RWPE2 (cell line): ENCODE data around the gene SLC7A7.
A peak's percentile ranks its signal among the peaks of the same experiment; 100 is the strongest.

Experiments
- ATAC-seq: fragments of 200-7000 bp; cut with Tn5 transposase; 3 replicates; pipeline ENCODE4 v1.9.1; 2021; ENCODE audit warnings: low read depth
- DNase-seq: peaks from one replicate; pipeline ENCODE4 v3.0.0-alpha.2; 2020; ENCODE audit warnings: low spot score
- H3K27ac ChIP-seq: fragments of 450-650 bp; 2 replicates; pipeline ENCODE4 v1.5.1; 2017; ENCODE audit warnings: mild to moderate bottlenecking; ENCODE audit not compliant: poor library complexity, severe bottlenecking
- H3K27me3 ChIP-seq: fragments of 250-450 bp; sonication (Bioruptor Pico); 2 replicates; pipeline ENCODE4 v1.5.1; 2021; ENCODE audit warnings: mild to moderate bottlenecking, moderate library complexity; ENCODE audit not compliant: insufficient read depth, poor library complexity, severe bottlenecking
- H3K36me3 ChIP-seq: fragments of 250-450 bp; sonication (Bioruptor Pico); 2 replicates; pipeline ENCODE4 v1.5.1; 2020; ENCODE audit warnings: low read depth, mild to moderate bottlenecking, moderate library complexity
- H3K4me1 ChIP-seq: fragments of 250-450 bp; sonication (Bioruptor Pico); 2 replicates; pipeline ENCODE4 v1.5.1; 2021; ENCODE audit warnings: mild to moderate bottlenecking, moderate library complexity; ENCODE audit not compliant: insufficient read depth, poor library complexity, severe bottlenecking
- H3K4me3 ChIP-seq: fragments of 250-450 bp; sonication (Bioruptor Pico); 2 replicates; pipeline ENCODE4 v1.5.1; 2021; ENCODE audit warnings: mild to moderate bottlenecking, moderate library complexity; ENCODE audit not compliant: severe bottlenecking
- H3K9me3 ChIP-seq: fragments of 250-450 bp; sonication (Bioruptor Pico); 2 replicates; pipeline ENCODE4 v1.5.1; 2021; ENCODE audit warnings: mild to moderate bottlenecking, moderate library complexity; ENCODE audit not compliant: severe bottlenecking
- TF ChIP-seq, protein P1 (sequence below): fragments of 450-650 bp; IDR thresholded peaks from one replicate; pipeline ENCODE4 v1.5.1; 2017; ENCODE audit warnings: mild to moderate bottlenecking, moderate library complexity; ENCODE audit not compliant: poor library complexity, severe bottlenecking

The SLC7A7 gene

GRCh38 chr14:22820731-22821130, 5.5 kb upstream of the SLC7A7 start:
- Histone ChIP-seq H3K4me3 (no peak overlapping the region), H3K4me1 (peaks cover 29% of the 10 kb centered on the region), H3K9me3 (no peaks in the 10 kb centered on the region), H3K27me3 (no peaks in the 10 kb centered on the region), H3K27ac (peak overlapping the region; percentile 84), H3K36me3 (no peaks in the 10 kb centered on the region)
- DNase-seq = peak; percentile 87
- TF ChIP-seq, protein P1, sequence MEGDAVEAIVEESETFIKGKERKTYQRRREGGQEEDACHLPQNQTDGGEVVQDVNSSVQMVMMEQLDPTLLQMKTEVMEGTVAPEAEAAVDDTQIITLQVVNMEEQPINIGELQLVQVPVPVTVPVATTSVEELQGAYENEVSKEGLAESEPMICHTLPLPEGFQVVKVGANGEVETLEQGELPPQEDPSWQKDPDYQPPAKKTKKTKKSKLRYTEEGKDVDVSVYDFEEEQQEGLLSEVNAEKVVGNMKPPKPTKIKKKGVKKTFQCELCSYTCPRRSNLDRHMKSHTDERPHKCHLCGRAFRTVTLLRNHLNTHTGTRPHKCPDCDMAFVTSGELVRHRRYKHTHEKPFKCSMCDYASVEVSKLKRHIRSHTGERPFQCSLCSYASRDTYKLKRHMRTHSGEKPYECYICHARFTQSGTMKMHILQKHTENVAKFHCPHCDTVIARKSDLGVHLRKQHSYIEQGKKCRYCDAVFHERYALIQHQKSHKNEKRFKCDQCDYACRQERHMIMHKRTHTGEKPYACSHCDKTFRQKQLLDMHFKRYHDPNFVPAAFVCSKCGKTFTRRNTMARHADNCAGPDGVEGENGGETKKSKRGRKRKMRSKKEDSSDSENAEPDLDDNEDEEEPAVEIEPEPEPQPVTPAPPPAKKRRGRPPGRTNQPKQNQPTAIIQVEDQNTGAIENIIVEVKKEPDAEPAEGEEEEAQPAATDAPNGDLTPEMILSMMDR = no peak
- peak; percentile 64 for ATAC-seq

- no peak for DNase-seq
- H3K4me1 ChIP-seq = peaks cover 24% of the 10 kb centered on the region
These were observed 4.1 kb upstream of the SLC7A7 start for GRCh38 chr14:22819151-22819988.

DNA sequence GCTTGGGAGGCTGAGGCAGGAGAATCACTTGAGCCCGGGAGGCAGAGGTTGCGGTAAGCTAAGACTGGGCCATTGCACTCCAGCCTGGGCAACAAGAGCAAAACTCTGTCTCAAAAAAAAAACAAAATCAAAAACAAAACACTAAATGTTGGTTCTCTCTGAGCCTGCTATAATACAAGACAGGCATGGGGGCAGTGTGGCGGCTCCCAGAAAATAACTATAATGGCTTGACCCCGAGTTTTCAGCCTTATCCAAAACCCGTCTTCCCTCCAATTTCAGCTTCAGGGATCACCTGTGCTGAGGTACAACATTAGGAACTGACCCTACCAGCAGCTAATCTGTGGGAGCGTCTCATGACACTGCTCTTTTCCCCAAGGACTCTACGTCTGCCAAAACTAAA, 862 bp downstream of the SLC7A7 start:
- TF ChIP-seq, protein P1 = no peak
- peaks cover 6% of the 10 kb centered on the region for H3K4me1 ChIP-seq
- H3K9me3 ChIP-seq = no peaks in the 10 kb centered on the region
- no peak overlapping the region for H3K27ac ChIP-seq
- no peaks in the 10 kb centered on the region for H3K27me3 ChIP-seq
- DNase-seq = no peak
- no peaks in the 10 kb centered on the region for H3K36me3 ChIP-seq
- ATAC-seq = no peak
- no peak overlapping the region for H3K4me3 ChIP-seq

More at GRCh38 chr14:22819151-22819988, 4.1 kb upstream of the SLC7A7 start:
- no peak overlapping the region for H3K4me3 ChIP-seq
- ATAC-seq = no peak
- H3K27ac ChIP-seq = peak overlapping the region; percentile 84
- TF ChIP-seq, protein P1 = no peak
- H3K9me3 ChIP-seq = no peaks in the 10 kb centered on the region
- H3K27me3 ChIP-seq = no peaks in the 10 kb centered on the region
- H3K36me3 ChIP-seq = no peaks in the 10 kb centered on the region

DNA sequence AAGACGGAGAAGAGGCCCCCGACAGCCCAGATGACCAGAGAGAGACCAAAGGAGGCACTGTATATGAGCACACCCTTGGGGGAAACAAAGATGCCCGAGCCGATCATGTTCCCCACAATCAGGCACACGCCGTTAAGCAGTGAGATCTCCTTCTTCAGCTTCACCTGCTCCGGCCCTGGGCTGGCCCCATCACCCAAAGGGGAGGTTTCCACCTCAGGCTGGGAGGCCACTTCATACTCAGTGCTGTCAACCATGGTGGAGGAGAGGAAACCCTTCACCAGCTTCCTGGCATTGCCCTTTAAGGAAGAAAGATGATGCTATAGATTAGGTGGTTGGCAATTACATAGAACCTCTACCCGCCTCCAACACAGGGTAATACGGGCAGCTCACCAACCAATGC, 2.1 kb downstream of the SLC7A7 start:
- Histone ChIP-seq H3K27me3 (no peaks in the 10 kb centered on the region), H3K4me1 (peaks cover 11% of the 10 kb centered on the region), H3K27ac (no peak overlapping the region), H3K4me3 (no peak overlapping the region), H3K9me3 (no peaks in the 10 kb centered on the region), H3K36me3 (no peaks in the 10 kb centered on the region)
- ATAC-seq (no peak), DNase-seq (no peak)
- TF ChIP-seq, protein P1 = no peak

- Histone ChIP-seq H3K4me3 (no peak overlapping the region), H3K4me1 (peaks cover 15% of the 10 kb centered on the region), H3K27me3 (no peaks in the 10 kb centered on the region), H3K27ac (no peak overlapping the region), H3K36me3 (no peaks in the 10 kb centered on the region), H3K9me3 (no peaks in the 10 kb centered on the region)
- TF ChIP-seq, protein P1 = no peak
- ATAC-seq = no peak
- DNase-seq = no peak
These were observed 2.5 kb downstream of the SLC7A7 start for GRCh38 chr14:22812744-22813143.
